Measurements from ENCODE around the gene LRRC4C. TPM values are rescaled to one million over a fixed set of nuclear protein-coding genes. Genes with fewer than 3 reads are reported as not detected.
A peak's percentile ranks its signal among the peaks of the same experiment; 100 is the strongest.

LRRC4C gene
- total and polyA plus RNA-seq, 2 donors (not counting 1 experiment from before 2014, with no cell fraction given): under 0.01 to 0.02 TPM

- no peaks in the 10 kb centered on the region for H3K4me1 ChIP-seq (ENCODE audit: control insufficient read depth, extremely low read depth, insufficient read depth, low read length)
- no peak overlapping the region for H2AFZ ChIP-seq (ENCODE audit: low read length)
- no peak overlapping the region for H3K27ac ChIP-seq (ENCODE audit: insufficient read depth, low read length)
- TF ChIP-seq CTCF (conservative IDR thresholded peaks at IDR 0.05 in 1 of 2, IDR thresholded peaks at IDR 0.05 in 1 of 2; ENCODE audit: low read depth in 1 of 2, low read length in 2 of 2) (no peak), EZH2 (IDR thresholded peaks at IDR 0.05; ENCODE audit: low read length, missing control alignments) (no peak)
- H3K4me2 ChIP-seq (ENCODE audit: extremely low read depth, insufficient read depth, low read length): no peak overlapping the region
- H3K4me3 ChIP-seq (replicated peaks in 1 of 4; ENCODE audit: control extremely low read depth in 1 of 4, insufficient read depth in 1 of 4, low read depth in 3 of 4, low read length in 4 of 4): no peak overlapping the region
- no peaks in the 10 kb centered on the region for H3K79me2 ChIP-seq (ENCODE audit: control insufficient read depth, insufficient read depth, low read length)
- no peak for DNase-seq (ENCODE audit: low read depth in 2 of 2)
- no peaks in the 10 kb centered on the region for H3K36me3 ChIP-seq (ENCODE audit: control insufficient read depth, insufficient read depth, low read length)
- H4K20me1 ChIP-seq (ENCODE audit: control insufficient read depth, extremely low read depth, insufficient read depth, low read length): no peaks in the 10 kb centered on the region
- H3K9me3 ChIP-seq (ENCODE audit: control insufficient read depth, insufficient read depth, low read depth, low read length): no peaks in the 10 kb centered on the region
- H3K9ac ChIP-seq (ENCODE audit: insufficient read depth, low read length): no peak overlapping the region
- H3K27me3 ChIP-seq (ENCODE audit: control insufficient read depth, insufficient read depth, low read length): no peaks in the 10 kb centered on the region
These were observed 150.3 kb downstream of the LRRC4C start for GRCh38 chr11:41309111-41309522.

- DNase-seq (ENCODE audit: low read depth in 2 of 2): peak in 1 of 2 donors; percentile 17
- no peak overlapping the region for H3K4me3 ChIP-seq (replicated peaks in 1 of 4; ENCODE audit: control extremely low read depth in 1 of 4, insufficient read depth in 1 of 4, low read depth in 3 of 4, low read length in 4 of 4)
- H3K9ac ChIP-seq (ENCODE audit: insufficient read depth, low read length): no peak overlapping the region
These were observed 151.2 kb downstream of the LRRC4C start for GRCh38 chr11:41308286-41308685.

GRCh38 chr11:41307296-41308080 lies 152.0 kb downstream of the LRRC4C start:
- H3K36me3 ChIP-seq (ENCODE audit: control insufficient read depth, insufficient read depth, low read length): no peaks in the 10 kb centered on the region
- H4K20me1 ChIP-seq (ENCODE audit: control insufficient read depth, extremely low read depth, insufficient read depth, low read length): no peaks in the 10 kb centered on the region
- no peak overlapping the region for H3K4me2 ChIP-seq (ENCODE audit: extremely low read depth, insufficient read depth, low read length)
- DNase-seq (ENCODE audit: low read depth in 2 of 2): no peak
- no peak overlapping the region for H3K4me3 ChIP-seq (replicated peaks in 1 of 4; ENCODE audit: control extremely low read depth in 1 of 4, insufficient read depth in 1 of 4, low read depth in 3 of 4, low read length in 4 of 4)
- H3K9me3 ChIP-seq (ENCODE audit: control insufficient read depth, insufficient read depth, low read depth, low read length): no peaks in the 10 kb centered on the region
- no peaks in the 10 kb centered on the region for H3K27me3 ChIP-seq (ENCODE audit: control insufficient read depth, insufficient read depth, low read length)
- no peak overlapping the region for H3K27ac ChIP-seq (ENCODE audit: insufficient read depth, low read length)
- no peaks in the 10 kb centered on the region for H3K79me2 ChIP-seq (ENCODE audit: control insufficient read depth, insufficient read depth, low read length)
- no peak overlapping the region for H3K9ac ChIP-seq (ENCODE audit: insufficient read depth, low read length)
- no peak overlapping the region for H2AFZ ChIP-seq (ENCODE audit: low read length)
- TF ChIP-seq CTCF (conservative IDR thresholded peaks at IDR 0.05 in 1 of 2, IDR thresholded peaks at IDR 0.05 in 1 of 2; ENCODE audit: low read depth in 1 of 2, low read length in 2 of 2) (no peak), EZH2 (IDR thresholded peaks at IDR 0.05; ENCODE audit: low read length, missing control alignments) (no peak)
- H3K4me1 ChIP-seq (ENCODE audit: control insufficient read depth, extremely low read depth, insufficient read depth, low read length): no peaks in the 10 kb centered on the region

More at GRCh38 chr11:41308286-41308685, 151.2 kb downstream of the LRRC4C start:
- H3K27me3 ChIP-seq (ENCODE audit: control insufficient read depth, insufficient read depth, low read length): no peaks in the 10 kb centered on the region
- no peaks in the 10 kb centered on the region for H3K4me1 ChIP-seq (ENCODE audit: control insufficient read depth, extremely low read depth, insufficient read depth, low read length)
- no peaks in the 10 kb centered on the region for H3K9me3 ChIP-seq (ENCODE audit: control insufficient read depth, insufficient read depth, low read depth, low read length)
- H3K79me2 ChIP-seq (ENCODE audit: control insufficient read depth, insufficient read depth, low read length): no peaks in the 10 kb centered on the region
- H3K4me2 ChIP-seq (ENCODE audit: extremely low read depth, insufficient read depth, low read length): no peak overlapping the region
- H4K20me1 ChIP-seq (ENCODE audit: control insufficient read depth, extremely low read depth, insufficient read depth, low read length): no peaks in the 10 kb centered on the region
- no peak overlapping the region for H3K27ac ChIP-seq (ENCODE audit: insufficient read depth, low read length)
- H3K36me3 ChIP-seq (ENCODE audit: control insufficient read depth, insufficient read depth, low read length): no peaks in the 10 kb centered on the region
- H2AFZ ChIP-seq (ENCODE audit: low read length): no peak overlapping the region
- TF ChIP-seq EZH2 (IDR thresholded peaks at IDR 0.05; ENCODE audit: low read length, missing control alignments): no peak
- no peak for TF ChIP-seq CTCF (conservative IDR thresholded peaks at IDR 0.05 in 1 of 2, IDR thresholded peaks at IDR 0.05 in 1 of 2; ENCODE audit: low read depth in 1 of 2, low read length in 2 of 2)

All from fibroblast of lung (primary cell).